ENCODE measurements around the gene CIDEA.

Gene CIDEA

GRCh38 chr18:12276736-12277554 lies 22.8 kb downstream of the CIDEA start:
- DNase-seq: no peak

DNA sequence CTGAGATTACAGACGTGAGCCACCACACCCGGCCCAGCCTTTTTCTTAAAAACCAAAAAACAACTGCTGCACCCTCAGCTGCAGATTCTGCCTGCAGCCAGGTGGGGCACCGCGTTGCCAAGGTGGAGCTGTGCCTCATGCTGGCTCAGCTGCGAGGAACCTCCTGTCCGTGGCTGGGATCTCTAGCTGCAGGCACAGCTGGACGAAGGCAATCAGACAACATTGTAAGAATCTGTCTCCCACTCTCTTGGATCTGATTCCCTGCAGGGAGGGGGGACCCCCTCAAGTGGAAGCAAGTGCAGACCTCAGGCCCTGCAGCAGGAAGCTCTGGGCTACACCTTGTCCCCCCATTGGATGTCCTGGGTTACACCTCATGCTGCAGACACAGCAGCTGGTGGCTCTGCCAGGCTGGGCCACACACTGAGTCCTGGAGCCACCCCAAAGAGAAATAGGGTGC lies 24.1 kb downstream of the CIDEA start:
- DNase-seq: no peak

DNA sequence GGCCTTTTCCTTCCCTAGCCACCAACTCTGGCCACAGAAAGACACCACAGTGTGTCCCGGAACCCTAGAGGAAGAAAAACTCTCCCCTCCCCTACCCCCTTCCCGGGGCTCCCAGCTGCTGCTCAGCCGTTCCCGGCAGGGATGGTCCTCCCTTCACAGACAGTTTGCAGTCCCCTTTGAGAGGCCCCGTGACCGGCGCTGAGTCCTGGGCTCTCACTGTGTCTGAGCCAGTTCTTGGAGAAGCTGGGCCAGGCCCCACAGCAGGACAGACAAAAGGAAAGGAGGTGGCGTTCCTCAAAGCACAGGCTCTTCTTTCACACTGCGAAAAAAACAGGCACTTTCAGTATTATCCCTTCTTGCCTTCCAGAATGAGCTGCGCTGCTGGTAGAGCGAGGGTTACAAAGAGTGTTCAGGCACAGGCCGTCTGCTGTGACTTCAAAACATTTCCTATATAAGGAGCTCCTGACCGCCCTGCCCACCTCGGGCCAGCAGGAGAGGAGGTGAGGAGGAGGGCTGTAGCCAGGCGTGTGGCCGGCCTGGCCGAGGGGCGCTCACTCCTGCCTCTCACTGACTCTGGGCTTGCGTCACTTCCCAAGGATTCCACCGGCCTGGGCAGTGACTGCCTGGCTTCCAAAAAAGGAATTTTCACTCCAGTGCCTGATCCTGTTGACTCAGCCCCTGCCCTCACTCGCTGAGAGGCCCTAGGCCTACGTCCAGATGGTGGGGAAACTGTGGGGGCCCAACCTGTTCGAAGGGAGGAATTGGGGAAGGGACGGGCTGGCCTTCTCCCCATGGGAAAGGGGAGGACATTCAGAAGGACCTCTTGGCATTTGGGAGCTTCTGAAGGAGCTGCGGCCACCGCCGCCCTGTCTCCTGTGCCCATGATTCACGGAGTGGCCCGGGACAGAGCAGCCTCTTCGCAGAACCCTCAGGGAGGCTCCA lies 24.9 kb downstream of the CIDEA start:
- DNase-seq: no peak

GRCh38 chr18:12279781-12280531 lies 25.8 kb downstream of the CIDEA start:
- no peak for DNase-seq

- DNase-seq: no peak
These were observed 27.7 kb downstream of the CIDEA start for GRCh38 chr18:12281861-12282260.

DNA sequence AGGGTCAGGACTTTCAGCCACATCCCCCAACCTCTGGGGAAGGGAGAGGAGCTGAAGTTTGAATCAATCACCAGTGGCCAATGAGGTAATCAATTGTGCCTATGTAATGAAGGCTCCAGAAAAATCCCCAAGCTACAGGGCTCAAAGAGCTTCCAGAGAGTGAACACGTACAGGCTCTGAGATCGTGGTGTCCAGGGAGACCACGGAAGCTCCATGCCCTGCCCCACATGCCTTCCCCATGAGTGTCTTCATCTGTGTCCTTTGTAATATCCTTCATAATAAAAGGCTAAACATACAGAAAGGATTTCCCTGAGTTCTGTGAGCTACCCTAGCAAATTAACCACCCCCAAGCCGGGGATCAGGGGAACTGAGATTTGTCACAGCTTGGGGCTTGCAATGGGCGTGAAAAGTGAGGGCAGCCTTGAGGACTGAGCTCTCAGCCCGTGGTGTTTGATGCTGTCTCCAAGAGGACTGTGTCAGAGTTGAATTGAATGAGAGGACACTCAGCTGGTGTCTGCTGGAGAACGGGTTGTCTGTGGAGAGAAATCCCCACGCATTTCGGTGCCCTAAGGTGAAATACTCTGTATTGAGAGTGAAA lies 28.4 kb downstream of the CIDEA start:
- no peak for DNase-seq

GRCh38 chr18:12283256-12283655 lies 29.1 kb downstream of the CIDEA start:
- DNase-seq: no peak

DNA sequence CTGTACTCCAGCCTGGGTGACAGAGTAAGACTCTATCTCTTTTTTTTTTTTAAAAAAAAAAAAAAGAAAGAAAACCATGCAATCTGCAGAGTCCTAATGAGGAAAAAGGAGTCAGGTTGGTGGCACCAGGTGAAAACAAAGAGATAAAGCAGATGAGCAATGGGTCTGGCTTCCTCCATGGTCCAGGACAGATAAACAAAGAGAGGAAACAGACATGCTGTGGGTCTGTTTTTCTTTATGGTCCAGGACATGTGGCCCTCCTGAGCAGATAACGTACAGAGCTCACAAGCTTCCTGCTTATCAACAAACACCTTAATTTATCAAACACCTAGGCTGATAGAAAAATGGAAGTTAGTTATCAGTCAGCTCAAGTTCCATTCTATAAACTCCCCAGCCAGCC lies 29.5 kb downstream of the CIDEA start:
- no peak for DNase-seq

GRCh38 chr18:12287131-12287681 lies 33.0 kb downstream of the CIDEA start:
- DNase-seq: no peak

GRCh38 chr18:12287684-12288402 lies 33.7 kb downstream of the CIDEA start:
- no peak for DNase-seq

DNA sequence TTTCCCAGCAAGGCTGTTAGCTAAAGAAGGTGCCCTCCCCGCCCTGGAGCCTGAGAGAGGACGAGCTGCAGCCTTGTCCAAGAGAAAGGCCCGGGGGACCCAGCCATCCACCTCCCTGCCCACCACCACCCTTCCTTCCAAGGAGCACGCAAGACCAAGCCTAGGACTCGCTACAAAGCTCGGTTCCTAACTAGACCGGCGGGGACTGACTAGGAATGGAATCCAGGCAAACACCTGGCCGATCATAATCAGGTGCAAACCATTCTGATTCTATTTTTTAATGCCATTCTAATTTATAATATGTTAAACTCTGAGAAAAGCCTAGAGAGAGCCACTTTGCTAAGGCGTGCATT lies 34.2 kb downstream of the CIDEA start:
- DNase-seq: no peak

GRCh38 chr18:12290086-12290485 lies 35.9 kb downstream of the CIDEA start:
- no peak for DNase-seq

- no peak for DNase-seq
These were observed 37.0 kb downstream of the CIDEA start for GRCh38 chr18:12291161-12291560.

GRCh38 chr18:12291690-12292089 lies 37.5 kb downstream of the CIDEA start:
- DNase-seq: no peak

GRCh38 chr18:12293831-12294230 lies 39.7 kb downstream of the CIDEA start:
- no peak for DNase-seq

- DNase-seq: no peak
These were observed 41.4 kb downstream of the CIDEA start for GRCh38 chr18:12295389-12296086.

- DNase-seq: no peak
These were observed 41.9 kb downstream of the CIDEA start for GRCh38 chr18:12296087-12296403.

DNA sequence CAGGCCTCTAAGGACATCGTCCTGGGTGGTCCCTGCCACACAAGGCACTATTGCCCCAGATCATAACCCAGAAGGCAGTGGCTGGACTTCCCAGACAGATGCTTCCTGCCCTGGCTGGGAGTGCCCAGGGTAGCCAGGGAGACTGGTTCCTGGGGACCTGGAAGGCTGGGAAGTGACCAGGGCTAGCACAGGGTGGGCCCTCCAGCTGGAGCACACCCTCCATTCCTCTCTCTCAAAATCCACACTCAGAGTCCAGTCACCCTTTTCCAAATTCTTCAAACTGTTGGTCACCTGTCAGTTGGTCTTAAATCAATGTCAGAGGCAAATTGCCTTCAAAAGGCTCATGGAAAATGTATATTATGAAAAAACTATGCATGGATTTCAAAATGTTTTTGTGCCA lies 42.3 kb downstream of the CIDEA start:
- no peak for DNase-seq

GRCh38 chr18:12299862-12300261 lies 45.7 kb downstream of the CIDEA start:
- no peak for DNase-seq

- no peak for DNase-seq
These were observed 47.3 kb downstream of the CIDEA start for GRCh38 chr18:12301263-12302005.

Measured in stimulated activated CD4-positive, alpha-beta T cell treated with anti-CD3 and anti-CD28 coated beads, Interleukin-12 subunit alpha, Interleukin-12 subunit beta, amount 100 ng/mL, for 4 hours (primary cell).